IMR-90 (cell line): ENCODE results near the gene RFX3. TPM values are rescaled to one million over a fixed set of nuclear protein-coding genes. Genes with fewer than 3 reads are reported as not detected.

Source experiments
- ATAC-seq: fragments of 200-7000 bp; cut with Tn5 transposase; 2 replicates; pipeline ENCODE4 v1.9.1; 2020; ENCODE audit warnings: low read depth, mild to moderate bottlenecking, moderate library complexity
- BruUV-seq: library from RNA; stranded (reverse); fragments of 400-500 nt; replicated peaks from 2 replicates; lab custom pipeline; 2021; lab: Mats Ljungman, UMichigan
- CTCF ChIA-PET: fragments of 300-600 bp; formaldehyde crosslinking; extraction: SDS; loops from one replicate; lab custom pipeline; 2021; ENCODE audit warnings: antibody characterized with exemption; lab: Yijun Ruan, JAX
- POLR2A ChIA-PET: fragments of 300-600 bp; sonication (Branson Sonifier 250); formaldehyde crosslinking; loops from one replicate; lab custom pipeline; 2022; ENCODE audit warnings: antibody characterized with exemption; ENCODE audit not compliant: unreplicated experiment; lab: Charles Lee
- DNase-seq: peaks from one replicate; pipeline ENCODE4 v3.0.0; 2013
- H2AFZ ChIP-seq: replicated peaks from 2 replicates; pipeline ENCODE3; 2013; ENCODE audit warnings: low read length, mild to moderate bottlenecking; ENCODE audit not compliant: poor library complexity
- H2AK5ac ChIP-seq: 2 replicates; pipeline ENCODE4 v1.6.1; 2013; ENCODE audit warnings: low read depth, low read length, inconsistent platforms
- H2AK9ac ChIP-seq: replicated peaks from 2 replicates; pipeline ENCODE3; 2013; ENCODE audit warnings: mild to moderate bottlenecking, low read depth, low read length, moderate library complexity; ENCODE audit not compliant: poor library complexity
- H2BK120ac ChIP-seq: 2 replicates; pipeline ENCODE4 v1.6.1; 2013; ENCODE audit warnings: low read depth, low read length, inconsistent platforms
- H2BK15ac ChIP-seq: 3 replicates; pipeline ENCODE4 v1.6.1; 2013; ENCODE audit warnings: low read depth, low read length, inconsistent platforms
- H2BK20ac ChIP-seq: 2 replicates; pipeline ENCODE4 v1.6.1; 2013; ENCODE audit warnings: low read depth, mild to moderate bottlenecking, inconsistent platforms, low read length, moderate library complexity
- H2BK5ac ChIP-seq: 2 replicates; pipeline ENCODE4 v1.6.1; 2013; ENCODE audit warnings: mild to moderate bottlenecking, low read depth, low read length, inconsistent platforms; ENCODE audit not compliant: poor library complexity, severe bottlenecking
- H3K14ac ChIP-seq: replicated peaks from 2 replicates; pipeline ENCODE4 v1.6.1; 2013; ENCODE audit warnings: low read depth, low read length, inconsistent platforms
- H3K18ac ChIP-seq: 2 replicates; pipeline ENCODE4 v1.6.1; 2013; ENCODE audit warnings: low read depth, low read length, control low read depth
- H3K23ac ChIP-seq: 2 replicates; pipeline ENCODE4 v1.6.1; 2013; ENCODE audit warnings: low read depth, low read length, inconsistent platforms
- H3K27ac ChIP-seq: 2 replicates; pipeline ENCODE4 v1.5.1; 2013; ENCODE audit warnings: mild to moderate bottlenecking, control low read depth, low read length; ENCODE audit not compliant: insufficient read depth
- H3K27me3 ChIP-seq: 2 replicates; pipeline ENCODE4 v1.6.1; 2013; ENCODE audit warnings: low read length; ENCODE audit not compliant: control insufficient read depth, insufficient read depth
- H3K36me3 ChIP-seq: 2 replicates; pipeline ENCODE4 v1.6.1; 2013; ENCODE audit warnings: low read length, mixed read lengths; ENCODE audit not compliant: control insufficient read depth, insufficient read depth
- H3K4ac ChIP-seq: 2 replicates; pipeline ENCODE4 v1.6.1; 2013; ENCODE audit warnings: low read depth, low read length, inconsistent platforms
- H3K4me1 ChIP-seq: 2 replicates; pipeline ENCODE4 v1.6.1; 2013; ENCODE audit warnings: low read length, mixed read lengths; ENCODE audit not compliant: control insufficient read depth, insufficient read depth
- H3K4me2 ChIP-seq: 2 replicates; pipeline ENCODE4 v1.6.1; 2013; ENCODE audit warnings: low read depth, mild to moderate bottlenecking, control low read depth, low read length, moderate library complexity
- H3K4me3 ChIP-seq: 2 replicates; pipeline ENCODE4 v1.5.1; 2013; ENCODE audit warnings: low read depth, mild to moderate bottlenecking, control low read depth, low read length, moderate library complexity; ENCODE audit not compliant: insufficient read depth
- H3K56ac ChIP-seq: 2 replicates; pipeline ENCODE4 v1.6.1; 2013; ENCODE audit warnings: low read length, inconsistent platforms; ENCODE audit not compliant: insufficient read depth; ENCODE audit errors: extremely low read depth
- H3K79me1 ChIP-seq, 2 experiments: 2 replicates each; pipeline ENCODE4 v1.6.1; 2013; ENCODE audit warnings: low read length in 2 of 2, inconsistent platforms in 1 of 2, low read depth in 1 of 2
- H3K9ac ChIP-seq: 2 replicates; pipeline ENCODE4 v1.6.1; 2013; ENCODE audit warnings: low read depth, low read length, control low read depth
- H3K9me1 ChIP-seq: 2 replicates; pipeline ENCODE4 v1.6.1; 2013; ENCODE audit warnings: low read length, inconsistent platforms; ENCODE audit not compliant: insufficient read depth
- H3K9me3 ChIP-seq: 2 replicates; pipeline ENCODE4 v1.6.1; 2013; ENCODE audit warnings: low read length; ENCODE audit not compliant: control insufficient read depth, insufficient read depth
- H4K20me1 ChIP-seq: 2 replicates; pipeline ENCODE4 v1.6.1; 2013; ENCODE audit warnings: low read length, inconsistent platforms; ENCODE audit not compliant: insufficient read depth
- H4K5ac ChIP-seq: 2 replicates; pipeline ENCODE4 v1.6.1; 2013; ENCODE audit warnings: mild to moderate bottlenecking, low read depth, low read length, control low read depth
- H4K8ac ChIP-seq, 2 experiments: 2 replicates each; pipeline ENCODE4 v1.6.1; 2013; ENCODE audit warnings: low read depth in 2 of 2, low read length in 2 of 2, control low read depth in 1 of 2, inconsistent platforms in 1 of 2
- H4K91ac ChIP-seq: 2 replicates; pipeline ENCODE4 v1.6.1; 2013; ENCODE audit warnings: low read depth, low read length, inconsistent platforms; ENCODE audit not compliant: insufficient read depth
- BHLHE40 ChIP-seq: fragments of 150-350 bp; IDR thresholded peaks from 2 replicates; pipeline ENCODE4 v1.6.1; 2016; ENCODE audit warnings: mild to moderate bottlenecking, low read depth, low read length
- CEBPB ChIP-seq: IDR thresholded peaks from 2 replicates; pipeline ENCODE4 v1.6.1; 2012; ENCODE audit warnings: low read depth, low read length, improper control_type of control experiment
- CHD1 ChIP-seq: IDR thresholded peaks from 2 replicates; pipeline ENCODE4 v1.6.1; 2012; ENCODE audit warnings: low read depth, low read length, improper control_type of control experiment
- CTCF ChIP-seq: conservative IDR thresholded peaks from 2 replicates; pipeline ENCODE4 v1.5.1; 2012; ENCODE audit warnings: mild to moderate bottlenecking, low read depth, low read length, improper control_type of control experiment
- FOS ChIP-seq: fragments of 150-350 bp; IDR thresholded peaks from 2 replicates; pipeline ENCODE4 v1.6.1; 2016; ENCODE audit warnings: low read depth, low read length
- MAFK ChIP-seq: IDR thresholded peaks from 2 replicates; pipeline ENCODE4 v1.6.1; 2012; ENCODE audit warnings: low read depth, low read length, improper control_type of control experiment
- MAZ ChIP-seq: IDR thresholded peaks from 2 replicates; pipeline ENCODE4 v1.6.1; 2012; ENCODE audit warnings: low read depth, mild to moderate bottlenecking, low read length, improper control_type of control experiment, moderate library complexity, borderline replicate concordance
- MXI1 ChIP-seq: IDR thresholded peaks from 2 replicates; pipeline ENCODE4 v1.6.1; 2012; ENCODE audit warnings: low read depth, mild to moderate bottlenecking, low read length, moderate library complexity, borderline replicate concordance
- NFE2L2 ChIP-seq: fragments of 150-350 bp; IDR thresholded peaks from 2 replicates; pipeline ENCODE4 v1.6.1; 2016; ENCODE audit warnings: low read depth, mild to moderate bottlenecking, low read length
- POLR2A ChIP-seq: IDR thresholded peaks from 2 replicates; pipeline ENCODE4 v1.6.1; 2012; ENCODE audit warnings: mild to moderate bottlenecking, low read depth, low read length
- RAD21 ChIP-seq: IDR thresholded peaks from 2 replicates; pipeline ENCODE4 v1.6.1; 2012; ENCODE audit warnings: low read length, improper control_type of control experiment
- RCOR1 ChIP-seq: IDR thresholded peaks from 2 replicates; pipeline ENCODE4 v1.6.1; 2012; ENCODE audit warnings: mild to moderate bottlenecking, low read length, improper control_type of control experiment; ENCODE audit not compliant: insufficient replicate concordance
- RFX5 ChIP-seq: IDR thresholded peaks from 2 replicates; pipeline ENCODE4 v1.8.0; 2012; ENCODE audit warnings: low read depth, mild to moderate bottlenecking, low read length, moderate library complexity
- SMC3 ChIP-seq: fragments of 150-350 bp; IDR thresholded peaks from 2 replicates; pipeline ENCODE4 v1.6.1; 2016; ENCODE audit warnings: low read depth, mild to moderate bottlenecking, antibody characterized with exemption, low read length, moderate library complexity
- USF2 ChIP-seq: fragments of 150-350 bp; IDR thresholded peaks from 2 replicates; pipeline ENCODE4 v1.6.1; 2017; ENCODE audit warnings: mild to moderate bottlenecking, antibody characterized with exemption, low read length, low read depth
- dilution Hi-C: fragments of 300-500 bp; cut with HindIII; formaldehyde crosslinking; loops from one replicate; pipeline ENCODE4 v1.14.3; 2018; ENCODE audit warnings: low sequenced_read_pairs; ENCODE audit not compliant: unreplicated experiment
- in situ Hi-C: fragments of 300-500 bp; cut with MboI; formaldehyde crosslinking; loops from 3 replicates; pipeline ENCODE4 v1.14.3; 2019; ENCODE audit warnings: low sequenced_read_pairs, inconsistent platforms, mixed read lengths
- intact Hi-C: fragments of 100-400 bp; cut with micrococcal nuclease; formaldehyde crosslinking; loops from 2 replicates; pipeline ENCODE4 v1.10.0; 2022
- polyA plus RNA-seq, 3 experiments: library from polyadenylated mRNA; depleted of rRNA; stranded (reverse); fragments of >200 nt; gene quantifications; 2 replicates each; pipeline ENCODE4 v1.2.3, GENCODE V29; 2012; ENCODE audit warnings: low replicate concordance in 1 of 3
- total RNA-seq: library from RNA; depleted of rRNA; stranded (reverse); fragments of >200 nt; gene quantifications from 2 replicates; pipeline ENCODE4 v1.2.3, GENCODE V29; 2012
- TF ChIP-seq, protein P1 (sequence below): fragments of 150-350 bp; IDR thresholded peaks from 2 replicates; pipeline ENCODE4 v1.6.1; 2016; ENCODE audit warnings: low read depth, mild to moderate bottlenecking, low read length, moderate library complexity, borderline replicate concordance

Gene RFX3
- total and polyA plus RNA-seq, 2 of the 4 experiments (the other 2 are of a cell fraction): 1.7 to 2.7 TPM

DNA sequence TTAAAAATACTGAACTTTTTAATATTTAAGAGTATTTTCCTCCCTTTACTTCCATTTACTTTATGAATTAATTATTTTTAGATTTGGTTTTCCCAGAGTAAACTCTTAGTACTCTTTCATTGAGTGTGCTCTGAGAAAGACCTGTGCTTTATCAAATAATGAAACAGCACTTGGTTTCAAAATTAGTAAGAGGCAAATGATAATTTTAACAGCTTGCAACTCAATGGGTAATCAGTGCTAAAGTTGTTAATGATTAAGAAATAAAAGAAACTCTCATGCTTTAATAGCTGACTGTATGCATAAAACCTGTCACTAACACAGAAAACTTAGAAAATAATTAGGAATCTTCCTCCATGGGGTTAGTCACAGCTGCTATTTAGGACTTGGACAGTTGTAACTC, 244.4 kb downstream of the RFX3 start:
- Histone ChIP-seq H3K27ac (no peak overlapping the region), H3K14ac (no peak overlapping the region)
- in situ Hi-C loops: no loop called here

More for the DNA sequence above, 244.4 kb downstream of the RFX3 start:
- Histone ChIP-seq H3K27me3 (no peaks in the 10 kb centered on the region), H2BK5ac (no peak overlapping the region), H3K9ac (no peak overlapping the region), H3K9me3 (no peaks in the 10 kb centered on the region), H2BK20ac (no peak overlapping the region), H2AK9ac (no peak overlapping the region), H3K23ac (no peak overlapping the region), H3K4me3 (no peak overlapping the region), H2AFZ (no peak overlapping the region), H3K36me3 (no peaks in the 10 kb centered on the region), H2AK5ac (no peak overlapping the region), H2BK15ac (no peak overlapping the region), H4K8ac (no peak overlapping the region), H3K4me1 (no peaks in the 10 kb centered on the region), H3K9me1 (no peaks in the 10 kb centered on the region), H4K91ac (no peak overlapping the region), H4K20me1 (no peaks in the 10 kb centered on the region), H3K4me2 (no peak overlapping the region), H3K56ac (no peak overlapping the region), H3K79me1 (no peaks in the 10 kb centered on the region), H3K18ac (no peak overlapping the region), H2BK120ac (no peak overlapping the region), H3K4ac (no peak overlapping the region), H4K5ac (no peak overlapping the region)
- TF ChIP-seq MXI1 (no peak), RFX5 (no peak), CTCF (no peak), USF2 (no peak), BHLHE40 (no peak), MAFK (no peak), FOS (no peak), CEBPB (no peak), POLR2A (no peak), RCOR1 (no peak), NFE2L2 (no peak), SMC3 (no peak), CHD1 (no peak), RAD21 (no peak), MAZ (no peak)
- TF ChIP-seq, protein P1, sequence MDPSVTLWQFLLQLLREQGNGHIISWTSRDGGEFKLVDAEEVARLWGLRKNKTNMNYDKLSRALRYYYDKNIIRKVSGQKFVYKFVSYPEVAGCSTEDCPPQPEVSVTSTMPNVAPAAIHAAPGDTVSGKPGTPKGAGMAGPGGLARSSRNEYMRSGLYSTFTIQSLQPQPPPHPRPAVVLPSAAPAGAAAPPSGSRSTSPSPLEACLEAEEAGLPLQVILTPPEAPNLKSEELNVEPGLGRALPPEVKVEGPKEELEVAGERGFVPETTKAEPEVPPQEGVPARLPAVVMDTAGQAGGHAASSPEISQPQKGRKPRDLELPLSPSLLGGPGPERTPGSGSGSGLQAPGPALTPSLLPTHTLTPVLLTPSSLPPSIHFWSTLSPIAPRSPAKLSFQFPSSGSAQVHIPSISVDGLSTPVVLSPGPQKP: no peak
- dilution Hi-C loops (no loop called here), intact Hi-C loops (no loop called here)
- no peak for DNase-seq
- ATAC-seq: no peak
- POLR2A ChIA-PET: no interaction called here
- CTCF ChIA-PET: no interaction called here
- no TSS peak for BruUV-seq
